IMR-90 (cell line): ENCODE results near the gene TMIGD1. TPM values are rescaled to one million over a fixed set of nuclear protein-coding genes. Genes with fewer than 3 reads are reported as not detected.
A peak's percentile ranks its signal among the peaks of the same experiment; 100 is the strongest.

Experiments
- ATAC-seq: fragments of 200-7000 bp; cut with Tn5 transposase; 2 replicates; pipeline ENCODE4 v1.9.1; 2020; ENCODE audit warnings: low read depth, mild to moderate bottlenecking, moderate library complexity
- BruUV-seq: library from RNA; stranded (reverse); fragments of 400-500 nt; replicated peaks from 2 replicates; lab custom pipeline; 2021; lab: Mats Ljungman, UMichigan
- CTCF ChIA-PET: fragments of 300-600 bp; formaldehyde crosslinking; extraction: SDS; loops from one replicate; lab custom pipeline; 2021; ENCODE audit warnings: antibody characterized with exemption; lab: Yijun Ruan, JAX
- POLR2A ChIA-PET: fragments of 300-600 bp; sonication (Branson Sonifier 250); formaldehyde crosslinking; loops from one replicate; lab custom pipeline; 2022; ENCODE audit warnings: antibody characterized with exemption; ENCODE audit not compliant: unreplicated experiment; lab: Charles Lee
- DNase-seq: peaks from one replicate; pipeline ENCODE4 v3.0.0; 2013
- H2AFZ ChIP-seq: replicated peaks from 2 replicates; pipeline ENCODE3; 2013; ENCODE audit warnings: low read length, mild to moderate bottlenecking; ENCODE audit not compliant: poor library complexity
- H2AK5ac ChIP-seq: 2 replicates; pipeline ENCODE4 v1.6.1; 2013; ENCODE audit warnings: low read depth, low read length, inconsistent platforms
- H2AK9ac ChIP-seq: replicated peaks from 2 replicates; pipeline ENCODE3; 2013; ENCODE audit warnings: mild to moderate bottlenecking, low read depth, low read length, moderate library complexity; ENCODE audit not compliant: poor library complexity
- H2BK120ac ChIP-seq: 2 replicates; pipeline ENCODE4 v1.6.1; 2013; ENCODE audit warnings: low read depth, low read length, inconsistent platforms
- H2BK15ac ChIP-seq: 3 replicates; pipeline ENCODE4 v1.6.1; 2013; ENCODE audit warnings: low read depth, low read length, inconsistent platforms
- H2BK20ac ChIP-seq: 2 replicates; pipeline ENCODE4 v1.6.1; 2013; ENCODE audit warnings: low read depth, mild to moderate bottlenecking, inconsistent platforms, low read length, moderate library complexity
- H2BK5ac ChIP-seq: 2 replicates; pipeline ENCODE4 v1.6.1; 2013; ENCODE audit warnings: mild to moderate bottlenecking, low read depth, low read length, inconsistent platforms; ENCODE audit not compliant: poor library complexity, severe bottlenecking
- H3K14ac ChIP-seq: replicated peaks from 2 replicates; pipeline ENCODE4 v1.6.1; 2013; ENCODE audit warnings: low read depth, low read length, inconsistent platforms
- H3K18ac ChIP-seq: 2 replicates; pipeline ENCODE4 v1.6.1; 2013; ENCODE audit warnings: low read depth, low read length, control low read depth
- H3K23ac ChIP-seq: 2 replicates; pipeline ENCODE4 v1.6.1; 2013; ENCODE audit warnings: low read depth, low read length, inconsistent platforms
- H3K27ac ChIP-seq: 2 replicates; pipeline ENCODE4 v1.5.1; 2013; ENCODE audit warnings: mild to moderate bottlenecking, control low read depth, low read length; ENCODE audit not compliant: insufficient read depth
- H3K27me3 ChIP-seq: 2 replicates; pipeline ENCODE4 v1.6.1; 2013; ENCODE audit warnings: low read length; ENCODE audit not compliant: control insufficient read depth, insufficient read depth
- H3K36me3 ChIP-seq: 2 replicates; pipeline ENCODE4 v1.6.1; 2013; ENCODE audit warnings: low read length, mixed read lengths; ENCODE audit not compliant: control insufficient read depth, insufficient read depth
- H3K4ac ChIP-seq: 2 replicates; pipeline ENCODE4 v1.6.1; 2013; ENCODE audit warnings: low read depth, low read length, inconsistent platforms
- H3K4me1 ChIP-seq: 2 replicates; pipeline ENCODE4 v1.6.1; 2013; ENCODE audit warnings: low read length, mixed read lengths; ENCODE audit not compliant: control insufficient read depth, insufficient read depth
- H3K4me2 ChIP-seq: 2 replicates; pipeline ENCODE4 v1.6.1; 2013; ENCODE audit warnings: low read depth, mild to moderate bottlenecking, control low read depth, low read length, moderate library complexity
- H3K4me3 ChIP-seq: 2 replicates; pipeline ENCODE4 v1.5.1; 2013; ENCODE audit warnings: low read depth, mild to moderate bottlenecking, control low read depth, low read length, moderate library complexity; ENCODE audit not compliant: insufficient read depth
- H3K56ac ChIP-seq: 2 replicates; pipeline ENCODE4 v1.6.1; 2013; ENCODE audit warnings: low read length, inconsistent platforms; ENCODE audit not compliant: insufficient read depth; ENCODE audit errors: extremely low read depth
- H3K79me1 ChIP-seq, 2 experiments: 2 replicates each; pipeline ENCODE4 v1.6.1; 2013; ENCODE audit warnings: low read length in 2 of 2, inconsistent platforms in 1 of 2, low read depth in 1 of 2
- H3K9ac ChIP-seq: 2 replicates; pipeline ENCODE4 v1.6.1; 2013; ENCODE audit warnings: low read depth, low read length, control low read depth
- H3K9me1 ChIP-seq: 2 replicates; pipeline ENCODE4 v1.6.1; 2013; ENCODE audit warnings: low read length, inconsistent platforms; ENCODE audit not compliant: insufficient read depth
- H3K9me3 ChIP-seq: 2 replicates; pipeline ENCODE4 v1.6.1; 2013; ENCODE audit warnings: low read length; ENCODE audit not compliant: control insufficient read depth, insufficient read depth
- H4K20me1 ChIP-seq: 2 replicates; pipeline ENCODE4 v1.6.1; 2013; ENCODE audit warnings: low read length, inconsistent platforms; ENCODE audit not compliant: insufficient read depth
- H4K5ac ChIP-seq: 2 replicates; pipeline ENCODE4 v1.6.1; 2013; ENCODE audit warnings: mild to moderate bottlenecking, low read depth, low read length, control low read depth
- H4K8ac ChIP-seq, 2 experiments: 2 replicates each; pipeline ENCODE4 v1.6.1; 2013; ENCODE audit warnings: low read depth in 2 of 2, low read length in 2 of 2, control low read depth in 1 of 2, inconsistent platforms in 1 of 2
- H4K91ac ChIP-seq: 2 replicates; pipeline ENCODE4 v1.6.1; 2013; ENCODE audit warnings: low read depth, low read length, inconsistent platforms; ENCODE audit not compliant: insufficient read depth
- BHLHE40 ChIP-seq: fragments of 150-350 bp; IDR thresholded peaks from 2 replicates; pipeline ENCODE4 v1.6.1; 2016; ENCODE audit warnings: mild to moderate bottlenecking, low read depth, low read length
- CEBPB ChIP-seq: IDR thresholded peaks from 2 replicates; pipeline ENCODE4 v1.6.1; 2012; ENCODE audit warnings: low read depth, low read length, improper control_type of control experiment
- FOS ChIP-seq: fragments of 150-350 bp; IDR thresholded peaks from 2 replicates; pipeline ENCODE4 v1.6.1; 2016; ENCODE audit warnings: low read depth, low read length
- MAFK ChIP-seq: IDR thresholded peaks from 2 replicates; pipeline ENCODE4 v1.6.1; 2012; ENCODE audit warnings: low read depth, low read length, improper control_type of control experiment
- MAZ ChIP-seq: IDR thresholded peaks from 2 replicates; pipeline ENCODE4 v1.6.1; 2012; ENCODE audit warnings: low read depth, mild to moderate bottlenecking, low read length, improper control_type of control experiment, moderate library complexity, borderline replicate concordance
- MXI1 ChIP-seq: IDR thresholded peaks from 2 replicates; pipeline ENCODE4 v1.6.1; 2012; ENCODE audit warnings: low read depth, mild to moderate bottlenecking, low read length, moderate library complexity, borderline replicate concordance
- NFE2L2 ChIP-seq: fragments of 150-350 bp; IDR thresholded peaks from 2 replicates; pipeline ENCODE4 v1.6.1; 2016; ENCODE audit warnings: low read depth, mild to moderate bottlenecking, low read length
- POLR2A ChIP-seq: IDR thresholded peaks from 2 replicates; pipeline ENCODE4 v1.6.1; 2012; ENCODE audit warnings: mild to moderate bottlenecking, low read depth, low read length
- RAD21 ChIP-seq: IDR thresholded peaks from 2 replicates; pipeline ENCODE4 v1.6.1; 2012; ENCODE audit warnings: low read length, improper control_type of control experiment
- RFX5 ChIP-seq: IDR thresholded peaks from 2 replicates; pipeline ENCODE4 v1.8.0; 2012; ENCODE audit warnings: low read depth, mild to moderate bottlenecking, low read length, moderate library complexity
- SMC3 ChIP-seq: fragments of 150-350 bp; IDR thresholded peaks from 2 replicates; pipeline ENCODE4 v1.6.1; 2016; ENCODE audit warnings: low read depth, mild to moderate bottlenecking, antibody characterized with exemption, low read length, moderate library complexity
- USF2 ChIP-seq: fragments of 150-350 bp; IDR thresholded peaks from 2 replicates; pipeline ENCODE4 v1.6.1; 2017; ENCODE audit warnings: mild to moderate bottlenecking, antibody characterized with exemption, low read length, low read depth
- WGBS, 2 experiments: methylation state at CpG; one replicate each; pipeline versions ENCODE4 v1.1.5 to v1.1.7; 2013; ENCODE audit warnings: missing lambda C conversion rate in 2 of 2; ENCODE audit not compliant: insufficient read length in 1 of 2; ENCODE audit errors: extremely low coverage in 2 of 2; 5-methylcytosine and 5-hydroxymethylcytosine counted together
- dilution Hi-C: fragments of 300-500 bp; cut with HindIII; formaldehyde crosslinking; loops from one replicate; pipeline ENCODE4 v1.14.3; 2018; ENCODE audit warnings: low sequenced_read_pairs; ENCODE audit not compliant: unreplicated experiment
- in situ Hi-C: fragments of 300-500 bp; cut with MboI; formaldehyde crosslinking; loops from 3 replicates; pipeline ENCODE4 v1.14.3; 2019; ENCODE audit warnings: low sequenced_read_pairs, inconsistent platforms, mixed read lengths
- intact Hi-C: fragments of 100-400 bp; cut with micrococcal nuclease; formaldehyde crosslinking; loops from 2 replicates; pipeline ENCODE4 v1.10.0; 2022
- polyA plus RNA-seq, 3 experiments: library from polyadenylated mRNA; depleted of rRNA; stranded (reverse); fragments of >200 nt; gene quantifications; 2 replicates each; pipeline ENCODE4 v1.2.3, GENCODE V29; 2012; ENCODE audit warnings: low replicate concordance in 1 of 3
- total RNA-seq: library from RNA; depleted of rRNA; stranded (reverse); fragments of >200 nt; gene quantifications from 2 replicates; pipeline ENCODE4 v1.2.3, GENCODE V29; 2012
- TF ChIP-seq, protein P1 (sequence below): fragments of 150-350 bp; IDR thresholded peaks from 2 replicates; pipeline ENCODE4 v1.6.1; 2016; ENCODE audit warnings: low read depth, mild to moderate bottlenecking, low read length, moderate library complexity, borderline replicate concordance
- TF ChIP-seq, protein P2 (sequence below): conservative IDR thresholded peaks from 2 replicates; pipeline ENCODE4 v1.5.1; 2012; ENCODE audit warnings: mild to moderate bottlenecking, low read depth, low read length, improper control_type of control experiment

TMIGD1 gene
- total and polyA plus RNA-seq, 2 of the 4 experiments (the other 2 are of a cell fraction) = not detected

GRCh38 chr17:30337393-30337999 is 3.6 kb upstream of the TMIGD1 start:
- H3K36me3 ChIP-seq = no peaks in the 10 kb centered on the region
- H3K9me3 ChIP-seq = no peaks in the 10 kb centered on the region
- no peak overlapping the region for H3K14ac ChIP-seq
- no peak overlapping the region for H3K4me3 ChIP-seq
- no peaks in the 10 kb centered on the region for H3K79me1 ChIP-seq
- BruUV-seq = no TSS peak
- CTCF ChIA-PET = interaction anchor here (0.7 kb wide), 1 partner anchor 25 kb away, joined by 4 read pairs; no protein-coding TSS in a partner anchor
- no peak overlapping the region for H4K5ac ChIP-seq
- H4K8ac ChIP-seq = no peak overlapping the region
- TF ChIP-seq RFX5 = no peak
- no peak for TF ChIP-seq FOS
- no peak for TF ChIP-seq MAFK
- no peak for TF ChIP-seq NFE2L2
- TF ChIP-seq CEBPB = no peak
- no peak for TF ChIP-seq SMC3
- no peak for TF ChIP-seq MXI1
- no peak for TF ChIP-seq USF2
- TF ChIP-seq POLR2A = no peak
- TF ChIP-seq, protein P1, sequence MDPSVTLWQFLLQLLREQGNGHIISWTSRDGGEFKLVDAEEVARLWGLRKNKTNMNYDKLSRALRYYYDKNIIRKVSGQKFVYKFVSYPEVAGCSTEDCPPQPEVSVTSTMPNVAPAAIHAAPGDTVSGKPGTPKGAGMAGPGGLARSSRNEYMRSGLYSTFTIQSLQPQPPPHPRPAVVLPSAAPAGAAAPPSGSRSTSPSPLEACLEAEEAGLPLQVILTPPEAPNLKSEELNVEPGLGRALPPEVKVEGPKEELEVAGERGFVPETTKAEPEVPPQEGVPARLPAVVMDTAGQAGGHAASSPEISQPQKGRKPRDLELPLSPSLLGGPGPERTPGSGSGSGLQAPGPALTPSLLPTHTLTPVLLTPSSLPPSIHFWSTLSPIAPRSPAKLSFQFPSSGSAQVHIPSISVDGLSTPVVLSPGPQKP = no peak
- no peak for TF ChIP-seq BHLHE40
- no peak for TF ChIP-seq MAZ
- TF ChIP-seq, protein P2, sequence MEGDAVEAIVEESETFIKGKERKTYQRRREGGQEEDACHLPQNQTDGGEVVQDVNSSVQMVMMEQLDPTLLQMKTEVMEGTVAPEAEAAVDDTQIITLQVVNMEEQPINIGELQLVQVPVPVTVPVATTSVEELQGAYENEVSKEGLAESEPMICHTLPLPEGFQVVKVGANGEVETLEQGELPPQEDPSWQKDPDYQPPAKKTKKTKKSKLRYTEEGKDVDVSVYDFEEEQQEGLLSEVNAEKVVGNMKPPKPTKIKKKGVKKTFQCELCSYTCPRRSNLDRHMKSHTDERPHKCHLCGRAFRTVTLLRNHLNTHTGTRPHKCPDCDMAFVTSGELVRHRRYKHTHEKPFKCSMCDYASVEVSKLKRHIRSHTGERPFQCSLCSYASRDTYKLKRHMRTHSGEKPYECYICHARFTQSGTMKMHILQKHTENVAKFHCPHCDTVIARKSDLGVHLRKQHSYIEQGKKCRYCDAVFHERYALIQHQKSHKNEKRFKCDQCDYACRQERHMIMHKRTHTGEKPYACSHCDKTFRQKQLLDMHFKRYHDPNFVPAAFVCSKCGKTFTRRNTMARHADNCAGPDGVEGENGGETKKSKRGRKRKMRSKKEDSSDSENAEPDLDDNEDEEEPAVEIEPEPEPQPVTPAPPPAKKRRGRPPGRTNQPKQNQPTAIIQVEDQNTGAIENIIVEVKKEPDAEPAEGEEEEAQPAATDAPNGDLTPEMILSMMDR = no peak
- TF ChIP-seq RAD21 = no peak
- peak overlapping the region; percentile 1; the same call in 1 of the 2 replicates for H2AK5ac ChIP-seq
- in situ Hi-C loops = no loop called here
- H3K4me2 ChIP-seq = no peak overlapping the region
- peaks cover 4% of the 10 kb centered on the region for H3K9me1 ChIP-seq
- WGBS, 2 experiments = 86% methylated on average over 1 of the region's 1 CpG; no CpG with 5 or more reads in 1 of the 2 experiments
- H3K4me1 ChIP-seq = peaks cover 10% of the 10 kb centered on the region
- H2BK5ac ChIP-seq = no peak overlapping the region
- H3K56ac ChIP-seq = no peak overlapping the region
- no peak overlapping the region for H3K18ac ChIP-seq
- dilution Hi-C loops = no loop called here
- intact Hi-C loops = no loop called here
- ATAC-seq (no peak), DNase-seq (no peak)
- H3K4ac ChIP-seq = no peak overlapping the region
- H2AK9ac ChIP-seq = no peak overlapping the region
- H2BK15ac ChIP-seq = no peak overlapping the region
- H3K27me3 ChIP-seq = no peaks in the 10 kb centered on the region
- no peak overlapping the region for H2AFZ ChIP-seq
- no peak overlapping the region for H2BK120ac ChIP-seq
- H4K91ac ChIP-seq = no peak overlapping the region
- no peak overlapping the region for H3K9ac ChIP-seq
- H3K23ac ChIP-seq = no peak overlapping the region
- no peak overlapping the region for H3K27ac ChIP-seq
- H4K20me1 ChIP-seq = no peaks in the 10 kb centered on the region
- POLR2A ChIA-PET = no interaction called here
- no peak overlapping the region for H2BK20ac ChIP-seq
